GM12872 (cell line): ENCODE data around the gene BAMBI.

ENCODE experiments used
- TF ChIP-seq, protein P1 (sequence below): IDR thresholded peaks from 3 replicates; pipeline ENCODE4 v1.5.1; 2011; ENCODE audit warnings: low read depth, mild to moderate bottlenecking, low read length, moderate library complexity; ENCODE audit not compliant: insufficient read depth

Gene BAMBI

DNA sequence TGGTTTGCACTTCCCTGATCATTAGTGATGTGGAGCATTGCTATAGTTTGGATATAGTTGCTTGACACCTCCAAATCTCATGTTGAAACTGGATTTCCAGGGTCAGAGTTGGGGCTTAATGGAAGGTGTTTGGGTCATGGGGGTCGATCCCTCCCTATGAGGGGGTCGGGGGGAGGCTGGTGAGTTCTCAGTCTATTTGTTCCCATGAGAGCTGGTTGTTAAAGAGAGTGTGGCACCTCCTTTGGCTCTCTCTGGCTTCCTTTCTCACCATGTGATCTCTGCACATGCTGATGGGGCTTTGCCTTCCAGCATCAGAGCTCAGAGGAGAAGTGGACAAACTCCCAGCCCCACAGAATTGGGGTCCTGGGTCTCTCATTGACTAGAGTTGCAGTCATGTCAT lies 36.8 kb upstream of the BAMBI start:
- TF ChIP-seq, protein P1, sequence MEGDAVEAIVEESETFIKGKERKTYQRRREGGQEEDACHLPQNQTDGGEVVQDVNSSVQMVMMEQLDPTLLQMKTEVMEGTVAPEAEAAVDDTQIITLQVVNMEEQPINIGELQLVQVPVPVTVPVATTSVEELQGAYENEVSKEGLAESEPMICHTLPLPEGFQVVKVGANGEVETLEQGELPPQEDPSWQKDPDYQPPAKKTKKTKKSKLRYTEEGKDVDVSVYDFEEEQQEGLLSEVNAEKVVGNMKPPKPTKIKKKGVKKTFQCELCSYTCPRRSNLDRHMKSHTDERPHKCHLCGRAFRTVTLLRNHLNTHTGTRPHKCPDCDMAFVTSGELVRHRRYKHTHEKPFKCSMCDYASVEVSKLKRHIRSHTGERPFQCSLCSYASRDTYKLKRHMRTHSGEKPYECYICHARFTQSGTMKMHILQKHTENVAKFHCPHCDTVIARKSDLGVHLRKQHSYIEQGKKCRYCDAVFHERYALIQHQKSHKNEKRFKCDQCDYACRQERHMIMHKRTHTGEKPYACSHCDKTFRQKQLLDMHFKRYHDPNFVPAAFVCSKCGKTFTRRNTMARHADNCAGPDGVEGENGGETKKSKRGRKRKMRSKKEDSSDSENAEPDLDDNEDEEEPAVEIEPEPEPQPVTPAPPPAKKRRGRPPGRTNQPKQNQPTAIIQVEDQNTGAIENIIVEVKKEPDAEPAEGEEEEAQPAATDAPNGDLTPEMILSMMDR: no peak

DNA sequence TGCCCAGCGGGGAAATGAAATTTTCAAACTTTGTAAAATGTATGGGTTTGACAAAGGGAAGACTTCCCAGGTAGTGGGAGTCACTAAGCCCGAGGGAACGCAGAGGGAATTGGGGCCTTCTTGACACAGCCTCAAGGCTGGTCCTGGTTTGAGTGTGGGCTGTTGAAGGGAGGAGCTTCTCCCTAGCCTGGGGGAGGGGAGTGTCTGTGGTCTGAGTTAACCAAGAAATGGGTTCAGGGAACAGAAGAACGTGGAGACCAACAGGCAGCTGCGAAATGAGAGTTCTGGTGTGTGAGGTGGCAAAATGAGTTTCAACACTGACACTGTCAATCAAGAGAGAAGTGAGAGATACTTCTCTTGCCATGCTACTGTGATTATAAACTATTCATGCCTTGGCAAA lies 32.7 kb upstream of the BAMBI start:
- TF ChIP-seq, protein P1: no peak

DNA sequence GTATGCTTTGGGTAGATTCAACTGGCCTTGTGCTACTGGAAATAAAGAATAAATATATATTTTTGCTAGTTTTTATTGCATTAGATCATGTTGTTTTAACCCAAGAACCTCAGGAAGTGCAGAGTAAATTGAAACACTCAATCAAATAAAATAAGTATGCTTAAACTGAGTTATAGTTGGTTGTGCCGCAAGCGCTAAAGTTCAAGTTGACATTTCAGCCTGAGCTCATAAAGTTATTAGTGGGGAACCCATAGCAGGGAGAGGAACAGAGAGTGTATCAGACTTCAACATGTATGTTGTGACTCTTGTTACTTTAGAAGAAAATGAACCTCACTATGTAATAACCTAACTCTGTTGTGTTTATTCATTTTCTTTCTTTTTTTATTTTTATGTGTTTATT lies 25.2 kb upstream of the BAMBI start:
- TF ChIP-seq, protein P1: no peak

DNA sequence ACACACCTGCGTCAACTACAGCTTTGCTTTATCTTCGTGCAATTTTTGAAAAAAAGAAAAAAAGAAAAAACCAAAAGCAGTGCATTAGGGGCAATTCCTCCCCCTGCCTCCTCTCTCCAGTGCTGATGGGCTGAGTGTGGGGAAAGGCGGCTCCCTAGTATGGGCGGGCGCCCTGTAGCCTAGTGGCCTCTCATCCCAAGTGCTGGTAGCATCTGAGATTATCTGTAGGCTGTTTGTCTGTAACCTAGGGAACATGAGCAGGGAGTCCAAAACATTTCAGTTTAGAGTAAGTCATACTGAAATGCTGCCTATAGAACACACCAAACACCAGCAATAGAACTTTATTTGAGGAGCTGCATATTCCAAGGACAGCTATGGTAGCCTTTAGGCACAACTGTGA lies 24.6 kb upstream of the BAMBI start:
- TF ChIP-seq, protein P1: no peak

DNA sequence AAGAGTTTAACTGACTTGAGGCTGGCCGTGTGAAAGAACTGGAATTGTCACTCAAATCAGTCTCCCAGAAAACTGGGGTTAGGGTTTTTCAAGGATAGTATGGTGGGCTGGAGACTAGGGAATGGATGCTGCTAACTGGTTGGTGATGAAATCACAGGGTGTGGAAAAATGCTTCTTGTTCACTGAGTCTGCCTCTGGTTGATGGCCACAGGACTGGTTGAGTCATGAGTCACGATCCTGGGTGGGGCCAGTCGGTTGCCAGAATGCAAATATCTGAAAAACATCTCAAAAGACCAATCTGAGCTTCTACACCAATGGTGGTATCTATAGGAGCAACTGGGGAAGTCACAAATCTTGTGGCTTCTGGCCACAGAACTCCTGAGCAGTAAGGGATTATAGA lies 16.3 kb upstream of the BAMBI start:
- TF ChIP-seq, protein P1: no peak

DNA sequence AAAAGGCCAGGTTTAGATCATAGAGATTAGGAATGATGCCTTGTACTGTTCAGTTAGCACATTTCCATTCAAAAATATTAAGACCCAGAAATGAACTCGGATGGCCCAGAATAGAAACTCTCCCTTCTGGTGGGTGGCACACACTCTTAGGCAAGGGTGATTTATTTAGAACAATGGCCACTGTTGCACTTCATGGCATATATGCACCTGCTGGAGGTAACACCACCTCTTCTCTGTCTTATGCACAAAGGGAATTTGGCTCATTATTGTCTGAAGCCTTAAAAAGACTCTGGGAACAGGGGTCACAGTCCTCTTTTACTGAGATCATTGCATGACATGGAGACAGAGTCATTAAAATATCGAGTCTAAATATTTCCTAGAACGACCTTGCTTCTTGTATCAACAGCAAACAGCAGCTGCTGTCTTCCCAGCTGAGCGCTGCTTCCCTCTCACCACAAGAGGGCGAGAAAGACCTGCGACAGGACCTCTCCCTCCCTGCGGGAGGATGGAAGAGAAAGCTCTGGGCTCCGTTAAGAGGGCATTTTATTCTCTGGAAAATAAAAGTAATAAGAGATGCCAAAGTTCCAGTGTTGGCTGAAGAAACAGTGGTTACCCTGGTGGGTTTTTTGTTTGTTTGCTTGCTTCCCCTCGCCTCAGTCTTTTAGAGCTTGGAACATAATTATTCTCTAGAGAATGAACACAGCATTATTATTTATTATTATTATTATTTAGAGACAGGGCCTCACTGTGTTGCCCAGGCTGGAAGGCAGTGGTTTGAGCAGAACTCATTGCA lies 13.5 kb upstream of the BAMBI start:
- TF ChIP-seq, protein P1: peak; percentile 97

DNA sequence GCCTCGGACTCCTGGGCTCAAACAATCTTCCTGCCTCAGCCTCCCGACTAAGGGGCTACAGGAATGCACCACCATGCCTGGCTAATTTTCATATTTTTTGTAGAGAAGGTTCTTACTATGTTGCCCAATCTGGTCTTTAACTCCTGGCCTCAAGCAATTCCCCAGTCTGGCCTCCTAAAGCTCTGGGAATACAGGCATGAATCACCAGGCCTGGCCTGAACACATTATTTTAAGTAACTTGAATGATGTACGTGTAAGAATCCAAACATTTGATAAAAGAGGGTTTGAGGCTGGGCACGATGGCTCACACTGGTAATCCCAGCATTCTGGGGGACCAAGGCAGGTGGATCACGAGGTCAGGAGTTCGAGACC lies 13.0 kb upstream of the BAMBI start:
- TF ChIP-seq, protein P1: no peak
